GM12891 (cell line): ENCODE measurements around the gene VSIG10L.

ENCODE experiments used
- DNase-seq: peaks from one replicate; pipeline ENCODE4 v3.0.0; 2011; ENCODE audit warnings: low spot score; ENCODE audit not compliant: insufficient read length
- FAIRE-seq: peaks from 2 replicates; lab custom pipeline; 2011; peaks lifted over from hg19 to GRCh38; lab: Jason Lieb, UNC
- PAX5 ChIP-seq: IDR thresholded peaks from 2 replicates; pipeline ENCODE4 v1.6.1; 2011; ENCODE audit warnings: low read length, moderate library complexity, mild to moderate bottlenecking; ENCODE audit not compliant: insufficient read depth, severe bottlenecking
- POLR2A ChIP-seq: IDR thresholded peaks from 2 replicates; pipeline ENCODE4 v1.6.1; 2011; ENCODE audit warnings: low read depth, low read length, control low read depth
- POLR2AphosphoS5 ChIP-seq: IDR thresholded peaks from 2 replicates; pipeline ENCODE4 v1.6.1; 2011; ENCODE audit warnings: low read depth, low read length, control low read depth
- POU2F2 ChIP-seq: IDR thresholded peaks from 2 replicates; pipeline ENCODE4 v1.6.1; 2011; ENCODE audit warnings: low read depth, mild to moderate bottlenecking, control low read depth, low read length, moderate library complexity
- SPI1 ChIP-seq: IDR thresholded peaks from 2 replicates; pipeline ENCODE4 v1.6.1; 2011; ENCODE audit warnings: low read depth, low read length, control low read depth
- TAF1 ChIP-seq: IDR thresholded peaks from 2 replicates; pipeline ENCODE4 v1.6.1; 2011; ENCODE audit warnings: low read depth, low read length, control low read depth

VSIG10L gene

GRCh38 chr19:51319649-51320279, 22.2 kb downstream of the VSIG10L start:
- TF ChIP-seq PAX5 (no peak), POU2F2 (no peak), POLR2A (no peak), TAF1 (no peak), SPI1 (no peak), POLR2AphosphoS5 (no peak)
- FAIRE-seq = no peak
- no peak for DNase-seq

- FAIRE-seq (no peak), DNase-seq (no peak)
- TF ChIP-seq POLR2AphosphoS5 = no peak
- TF ChIP-seq PAX5 = no peak
- TF ChIP-seq POLR2A = no peak
- no peak for TF ChIP-seq SPI1
- no peak for TF ChIP-seq TAF1
- TF ChIP-seq POU2F2 = no peak
Observed at GRCh38 chr19:51318687-51319648, 23.0 kb downstream of the VSIG10L start.

DNA sequence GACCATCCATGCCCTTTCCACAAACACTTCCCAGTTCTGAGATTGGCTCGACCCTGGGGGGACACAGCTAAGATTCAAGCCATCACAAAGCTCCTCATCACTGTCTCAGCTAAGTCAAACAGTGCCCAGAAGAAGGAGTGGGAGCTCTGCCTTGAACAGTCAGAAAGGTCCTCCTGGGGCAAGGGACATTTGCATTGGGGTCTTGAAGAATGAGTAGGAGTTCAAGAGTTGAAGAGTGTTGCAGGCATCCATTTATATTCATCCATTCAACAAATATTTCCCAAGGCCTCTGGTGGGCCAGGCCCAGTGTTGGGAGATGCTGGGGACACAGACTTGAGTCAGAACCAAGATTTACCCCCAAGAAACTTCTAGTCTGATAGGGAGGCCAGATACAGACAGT, 24.0 kb downstream of the VSIG10L start:
- DNase-seq (no peak), FAIRE-seq (no peak)
- no peak for TF ChIP-seq POLR2AphosphoS5
- TF ChIP-seq SPI1 = no peak
- TF ChIP-seq PAX5 = no peak
- no peak for TF ChIP-seq TAF1
- no peak for TF ChIP-seq POU2F2
- no peak for TF ChIP-seq POLR2A

DNA sequence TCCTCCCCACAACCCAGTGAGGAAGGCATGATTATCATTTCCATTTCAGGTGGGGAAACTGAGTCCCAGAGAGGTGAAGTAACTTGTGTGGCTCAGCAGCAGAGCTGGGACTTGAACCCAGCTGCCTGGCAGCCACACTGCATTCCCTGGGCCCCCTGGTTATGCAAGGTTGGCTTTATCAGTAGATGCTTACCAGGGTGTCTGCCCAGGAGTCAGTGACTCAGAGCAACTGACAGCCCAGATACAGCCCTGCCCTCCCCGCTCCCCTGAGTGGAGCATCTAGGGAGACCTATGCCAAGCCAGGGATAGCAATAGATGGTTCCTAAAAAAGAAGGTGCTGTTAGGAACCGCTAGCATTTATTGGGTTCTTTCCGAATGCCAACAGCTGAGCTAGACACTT, 24.6 kb downstream of the VSIG10L start:
- FAIRE-seq (no peak), DNase-seq (no peak)
- TF ChIP-seq POU2F2 (no peak), TAF1 (no peak), SPI1 (no peak), POLR2A (no peak), PAX5 (no peak), POLR2AphosphoS5 (no peak)

DNA sequence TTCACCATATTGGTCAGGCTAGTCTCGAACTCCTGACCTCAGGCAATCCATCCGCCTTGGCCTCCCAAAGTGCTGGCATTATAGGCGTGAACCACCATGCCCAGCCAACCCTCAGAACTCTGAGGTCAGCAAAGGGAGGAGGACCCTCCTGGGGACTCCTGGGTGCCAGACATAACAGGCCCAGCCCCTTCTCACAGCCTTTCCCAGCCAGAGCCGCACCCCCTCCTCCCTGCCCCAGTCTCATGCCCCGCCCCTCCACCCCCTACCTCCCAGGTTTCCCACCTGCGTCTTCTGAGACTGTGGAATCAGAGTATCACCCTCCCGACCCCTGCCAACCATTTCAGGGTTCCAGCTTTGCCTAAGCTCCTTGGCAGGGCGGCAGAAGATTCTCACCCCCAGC, 25.3 kb downstream of the VSIG10L start:
- FAIRE-seq = no peak
- DNase-seq = no peak
- TF ChIP-seq TAF1 = no peak
- no peak for TF ChIP-seq POLR2A
- TF ChIP-seq POLR2AphosphoS5 = no peak
- no peak for TF ChIP-seq SPI1
- TF ChIP-seq PAX5 = no peak
- TF ChIP-seq POU2F2 = no peak

- no peak for DNase-seq
- FAIRE-seq = no peak
- TF ChIP-seq POU2F2 = no peak
- no peak for TF ChIP-seq PAX5
- TF ChIP-seq SPI1 = no peak
- TF ChIP-seq POLR2AphosphoS5 = no peak
Observed at GRCh38 chr19:51311351-51312257, 30.3 kb downstream of the VSIG10L start, which contains the start of gene IGLON5. IGLON5 (plus strand) TSS chr19:51311644; CDS start chr19:51311848, 204 bp downstream.

DNA sequence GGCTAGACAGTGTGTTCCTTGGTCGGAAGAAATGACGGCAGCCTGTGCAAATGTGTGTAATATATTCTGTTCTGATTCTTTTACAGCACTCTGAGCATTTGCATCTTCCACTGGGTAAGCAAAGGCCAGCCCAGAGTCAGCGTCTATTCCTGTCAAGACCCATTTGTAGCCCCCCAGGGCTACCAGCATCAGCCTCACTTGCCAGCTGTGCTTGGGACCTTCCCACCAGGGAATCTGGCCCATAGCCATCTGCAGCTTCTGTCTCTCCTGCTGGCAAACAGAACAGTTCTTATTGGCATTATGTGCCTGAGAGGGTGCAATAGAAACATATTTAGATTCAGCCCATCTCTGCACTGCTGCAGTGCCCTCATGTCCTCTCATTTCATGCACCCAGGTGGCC, 36.5 kb downstream of the VSIG10L start:
- TF ChIP-seq POLR2A (no peak), POLR2AphosphoS5 (no peak), POU2F2 (no peak)
- no peak for FAIRE-seq
- DNase-seq = no peak

GRCh38 chr19:51301266-51301665, 40.7 kb downstream of the VSIG10L start:
- no peak for TF ChIP-seq PAX5
- TF ChIP-seq POLR2A = no peak
- TF ChIP-seq POLR2AphosphoS5 = no peak
- TF ChIP-seq POU2F2 = no peak
- no peak for TF ChIP-seq SPI1
- TF ChIP-seq TAF1 = no peak
- DNase-seq (no peak), FAIRE-seq (no peak)

- no peak for FAIRE-seq
- no peak for DNase-seq
- TF ChIP-seq PAX5 (no peak), SPI1 (no peak), POU2F2 (no peak)
Observed at GRCh38 chr19:51297406-51297805, 44.5 kb downstream of the VSIG10L start.
